HEK293T (cell line): Measurements from ENCODE around the gene MLLT3.

Source experiments
- BHLHE40 ChIP-seq: fragments of 450-650 bp; IDR thresholded peaks from 2 replicates; pipeline ENCODE4 v1.6.1; 2016; ENCODE audit warnings: mild to moderate bottlenecking, moderate library complexity, borderline replicate concordance
- CTBP1 ChIP-seq: fragments of 450-650 bp; IDR thresholded peaks from 2 replicates; pipeline ENCODE4 v1.6.1; 2016; ENCODE audit warnings: borderline replicate concordance
- ELF4 ChIP-seq: fragments of 450-650 bp; IDR thresholded peaks from 2 replicates; pipeline ENCODE4 v1.6.1; 2017; ENCODE audit warnings: antibody characterized with exemption
- FOXK2 ChIP-seq: fragments of 450-650 bp; IDR thresholded peaks from 2 replicates; pipeline ENCODE4 v1.6.1; 2016; ENCODE audit warnings: mild to moderate bottlenecking
- SUZ12 ChIP-seq: fragments of 450-650 bp; IDR thresholded peaks from 2 replicates; pipeline ENCODE4 v1.6.1; 2016; ENCODE audit warnings: mild to moderate bottlenecking

DNA sequence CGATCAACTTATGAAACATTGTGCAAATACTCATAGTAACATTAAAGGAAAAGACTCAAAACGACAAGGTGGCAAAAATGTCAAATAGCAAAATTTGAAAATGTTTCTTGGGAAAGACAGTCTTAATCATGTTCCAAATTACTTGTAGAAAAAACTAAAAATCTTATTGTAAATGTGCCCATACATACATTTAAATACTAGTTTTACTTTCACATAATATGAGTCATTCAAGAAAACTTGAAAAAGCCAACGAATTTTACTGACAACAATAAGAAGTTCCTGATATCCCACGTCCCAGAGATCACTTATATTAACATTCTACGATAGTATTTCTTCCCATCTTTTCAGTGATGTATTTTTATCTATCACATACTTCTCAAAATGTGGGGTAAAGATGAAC is 13.7 kb downstream of the MLLT3 start:
- TF ChIP-seq ELF4 (no peak), FOXK2 (no peak), SUZ12 (no peak), BHLHE40 (no peak), CTBP1 (no peak)
